Adipocyte (in vitro differentiated cells): ENCODE data around the gene LYST.
A peak's percentile ranks its signal among the peaks of the same experiment; 100 is the strongest.
"Not testable (repeated sequence)": the region's sequence is repeated elsewhere in the genome, so short reads cannot be mapped to it uniquely, and the experiment has no call there.

ENCODE experiments used
- DNase-seq: peaks from one replicate; pipeline ENCODE4 v3.0.0-alpha.2; 2015; ENCODE audit warnings: low read depth
- H3K27me3 ChIP-seq: replicated peaks from 2 replicates; pipeline ENCODE4 v1.7.0; 2013; ENCODE audit warnings: mild to moderate bottlenecking, low read length, moderate library complexity; ENCODE audit not compliant: control insufficient read depth, insufficient read depth
- H3K36me3 ChIP-seq: 2 replicates; pipeline ENCODE4 v1.7.0; 2013; ENCODE audit warnings: low read length, mild to moderate bottlenecking, moderate library complexity; ENCODE audit not compliant: control insufficient read depth, insufficient read depth, severe bottlenecking
- H3K4me1 ChIP-seq: 2 replicates; pipeline ENCODE4 v1.7.0; 2013; ENCODE audit warnings: mild to moderate bottlenecking, low read length, moderate library complexity; ENCODE audit not compliant: control insufficient read depth, insufficient read depth
- H3K4me3 ChIP-seq: 2 replicates; pipeline ENCODE4 v1.7.0; 2013; ENCODE audit warnings: mild to moderate bottlenecking, low read length, moderate library complexity
- H3K9ac ChIP-seq: 2 replicates; pipeline ENCODE4 v1.7.0; 2013; ENCODE audit warnings: mild to moderate bottlenecking, low read length, moderate library complexity
- H3K9me3 ChIP-seq: 2 replicates; pipeline ENCODE4 v1.7.0; 2013; ENCODE audit warnings: mild to moderate bottlenecking, low read length, moderate library complexity; ENCODE audit not compliant: control insufficient read depth

LYST gene, protein sequence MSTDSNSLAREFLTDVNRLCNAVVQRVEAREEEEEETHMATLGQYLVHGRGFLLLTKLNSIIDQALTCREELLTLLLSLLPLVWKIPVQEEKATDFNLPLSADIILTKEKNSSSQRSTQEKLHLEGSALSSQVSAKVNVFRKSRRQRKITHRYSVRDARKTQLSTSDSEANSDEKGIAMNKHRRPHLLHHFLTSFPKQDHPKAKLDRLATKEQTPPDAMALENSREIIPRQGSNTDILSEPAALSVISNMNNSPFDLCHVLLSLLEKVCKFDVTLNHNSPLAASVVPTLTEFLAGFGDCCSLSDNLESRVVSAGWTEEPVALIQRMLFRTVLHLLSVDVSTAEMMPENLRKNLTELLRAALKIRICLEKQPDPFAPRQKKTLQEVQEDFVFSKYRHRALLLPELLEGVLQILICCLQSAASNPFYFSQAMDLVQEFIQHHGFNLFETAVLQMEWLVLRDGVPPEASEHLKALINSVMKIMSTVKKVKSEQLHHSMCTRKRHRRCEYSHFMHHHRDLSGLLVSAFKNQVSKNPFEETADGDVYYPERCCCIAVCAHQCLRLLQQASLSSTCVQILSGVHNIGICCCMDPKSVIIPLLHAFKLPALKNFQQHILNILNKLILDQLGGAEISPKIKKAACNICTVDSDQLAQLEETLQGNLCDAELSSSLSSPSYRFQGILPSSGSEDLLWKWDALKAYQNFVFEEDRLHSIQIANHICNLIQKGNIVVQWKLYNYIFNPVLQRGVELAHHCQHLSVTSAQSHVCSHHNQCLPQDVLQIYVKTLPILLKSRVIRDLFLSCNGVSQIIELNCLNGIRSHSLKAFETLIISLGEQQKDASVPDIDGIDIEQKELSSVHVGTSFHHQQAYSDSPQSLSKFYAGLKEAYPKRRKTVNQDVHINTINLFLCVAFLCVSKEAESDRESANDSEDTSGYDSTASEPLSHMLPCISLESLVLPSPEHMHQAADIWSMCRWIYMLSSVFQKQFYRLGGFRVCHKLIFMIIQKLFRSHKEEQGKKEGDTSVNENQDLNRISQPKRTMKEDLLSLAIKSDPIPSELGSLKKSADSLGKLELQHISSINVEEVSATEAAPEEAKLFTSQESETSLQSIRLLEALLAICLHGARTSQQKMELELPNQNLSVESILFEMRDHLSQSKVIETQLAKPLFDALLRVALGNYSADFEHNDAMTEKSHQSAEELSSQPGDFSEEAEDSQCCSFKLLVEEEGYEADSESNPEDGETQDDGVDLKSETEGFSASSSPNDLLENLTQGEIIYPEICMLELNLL (N-terminal part only)

DNA sequence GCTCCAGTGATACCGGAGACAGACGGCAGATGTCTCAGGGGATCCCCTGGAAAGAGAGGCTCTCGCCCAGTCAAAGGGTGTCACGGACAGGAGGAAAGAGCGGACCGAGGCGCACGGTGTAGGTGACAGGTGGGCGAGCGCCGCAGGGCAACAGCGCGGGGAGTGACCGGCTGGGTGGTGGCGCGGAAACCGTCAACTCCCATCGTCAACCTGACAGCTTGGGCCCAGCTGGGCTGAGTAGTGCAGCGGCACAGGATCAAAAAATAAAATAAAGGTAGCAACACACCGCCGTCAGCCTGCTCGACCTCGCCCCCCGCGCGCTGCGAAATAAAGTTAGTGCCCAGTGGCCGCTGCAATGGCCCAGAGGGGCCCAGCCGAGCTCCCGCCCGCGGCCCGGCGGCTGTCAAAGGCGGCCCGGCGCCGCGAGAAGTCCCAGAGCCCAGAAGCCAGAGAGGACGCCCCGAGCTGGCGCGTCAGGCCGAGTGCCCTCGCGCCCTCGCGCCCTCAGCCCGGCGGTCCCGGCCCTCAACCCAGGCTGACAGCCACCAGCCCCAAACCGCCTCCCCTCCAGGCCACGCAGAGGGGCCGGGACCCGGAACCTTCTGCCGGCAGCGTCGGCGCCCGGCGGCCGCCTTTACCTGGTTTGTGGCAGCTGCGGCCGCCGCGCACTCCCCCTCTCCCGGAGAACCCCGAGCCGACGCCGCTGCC is at the start of gene LYST:
LYST (minus strand) TSS at position 702 of the 708 bp plus-strand sequence. CDS start 36,489 bp downstream, outside the sequence.
- peaks cover 26% of the 10 kb centered on the region for H3K4me1 ChIP-seq
- DNase-seq, result peak; percentile 71
- no peaks in the 10 kb centered on the region for H3K9me3 ChIP-seq
- H3K27me3 ChIP-seq, result no peaks in the 10 kb centered on the region
- H3K4me3 ChIP-seq, result peak within 1 kb of the TSS; percentile 93
- no peaks in the 10 kb centered on the region for H3K36me3 ChIP-seq
- peak within 1 kb of the TSS; percentile 94 for H3K9ac ChIP-seq

DNA sequence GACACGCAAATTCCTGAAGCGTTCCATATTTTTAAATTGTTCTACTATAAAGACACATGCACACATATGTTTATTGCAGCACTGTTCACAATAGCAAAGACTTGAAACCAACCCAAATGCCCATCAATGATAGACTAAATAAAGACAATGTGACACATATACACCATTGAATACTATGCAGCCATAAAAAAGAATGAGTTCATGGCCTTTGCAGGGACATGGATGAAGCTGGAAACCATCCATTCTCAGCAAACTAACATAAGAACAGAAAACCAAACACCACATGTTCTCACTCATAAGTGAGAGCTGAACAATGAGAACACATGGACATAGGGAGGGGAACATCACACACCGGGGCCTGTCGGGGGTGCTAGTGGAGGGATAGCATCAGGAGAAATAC is 48.8 kb upstream of the LYST start:
- not testable (repeated sequence) for H3K4me3 ChIP-seq, H3K27me3 ChIP-seq, DNase-seq, H3K9me3 ChIP-seq, H3K9ac ChIP-seq, H3K36me3 ChIP-seq
- peaks cover 58% of the 10 kb centered on the region for H3K4me1 ChIP-seq

DNA sequence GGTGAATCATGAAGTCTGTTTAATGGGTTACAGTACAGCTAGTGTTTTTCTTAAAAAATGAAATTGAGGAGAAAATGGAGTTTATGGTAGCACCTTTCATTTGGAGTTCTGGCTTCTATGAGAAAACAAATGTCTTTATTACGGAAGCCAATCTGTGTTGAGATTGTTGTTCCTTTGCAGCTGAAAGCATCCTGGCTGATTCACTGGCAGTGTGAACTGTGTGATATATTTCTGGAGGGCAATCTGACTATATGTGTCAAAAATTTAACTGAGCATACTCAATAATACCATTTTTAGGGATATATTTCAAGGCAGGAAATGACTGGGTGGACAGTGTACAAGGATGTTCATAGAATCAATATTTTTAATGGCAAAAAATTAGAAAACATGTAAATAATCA is 46.6 kb upstream of the LYST start:
- peaks cover 54% of the 10 kb centered on the region for H3K4me1 ChIP-seq
- peak; percentile 44 for DNase-seq

DNA sequence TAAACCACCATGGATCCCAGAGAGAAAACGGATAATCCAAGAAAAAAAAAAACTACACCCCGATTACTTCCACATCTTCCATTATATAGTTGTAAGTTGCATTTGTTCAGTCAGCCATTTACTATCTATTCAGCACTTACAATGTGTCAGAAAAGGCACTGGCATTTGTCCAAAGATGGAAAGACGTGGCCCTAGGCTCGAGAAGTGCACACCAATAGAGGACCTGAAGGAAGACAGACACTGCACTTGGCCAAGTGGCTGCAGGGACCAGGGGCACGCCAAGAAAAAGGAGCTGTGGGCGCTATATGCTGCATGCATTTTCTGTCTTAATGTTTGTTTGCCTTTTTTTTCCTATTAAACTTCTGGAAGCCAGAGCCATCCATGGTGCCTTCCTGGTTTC is 45.2 kb upstream of the LYST start:
- Histone ChIP-seq H3K4me3 (no peak overlapping the region), H3K4me1 (peaks cover 45% of the 10 kb centered on the region), H3K9ac (peak overlapping the region; percentile 17), H3K36me3 (no peaks in the 10 kb centered on the region), H3K9me3 (no peaks in the 10 kb centered on the region), H3K27me3 (no peaks in the 10 kb centered on the region)
- no peak for DNase-seq

More for the DNA sequence above, 46.6 kb upstream of the LYST start:
- no peaks in the 10 kb centered on the region for H3K27me3 ChIP-seq
- no peak overlapping the region for H3K4me3 ChIP-seq
- no peaks in the 10 kb centered on the region for H3K9me3 ChIP-seq
- H3K36me3 ChIP-seq, result no peaks in the 10 kb centered on the region
- no peak overlapping the region for H3K9ac ChIP-seq

DNA sequence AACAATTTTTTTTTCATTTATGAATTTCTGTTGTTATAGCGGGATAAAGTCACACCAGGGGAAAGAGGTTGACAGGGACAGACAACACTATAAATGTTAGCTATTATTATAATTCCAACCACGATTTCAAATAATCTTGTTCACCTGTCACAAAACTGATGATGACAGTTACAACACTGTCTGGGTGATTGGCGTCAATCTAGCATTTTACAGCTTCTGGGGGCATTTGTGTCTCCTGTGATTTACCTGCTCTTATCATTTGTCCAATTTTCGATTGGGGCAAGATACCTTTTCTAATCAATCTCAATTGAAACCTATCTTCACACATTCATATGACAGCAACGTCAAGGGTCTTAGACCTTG is 44.6 kb upstream of the LYST start:
- no peak for DNase-seq
- no peaks in the 10 kb centered on the region for H3K36me3 ChIP-seq
- H3K27me3 ChIP-seq, result no peaks in the 10 kb centered on the region
- H3K4me3 ChIP-seq, result no peak overlapping the region
- peaks cover 42% of the 10 kb centered on the region for H3K4me1 ChIP-seq
- no peaks in the 10 kb centered on the region for H3K9me3 ChIP-seq
- H3K9ac ChIP-seq, result no peak overlapping the region

DNA sequence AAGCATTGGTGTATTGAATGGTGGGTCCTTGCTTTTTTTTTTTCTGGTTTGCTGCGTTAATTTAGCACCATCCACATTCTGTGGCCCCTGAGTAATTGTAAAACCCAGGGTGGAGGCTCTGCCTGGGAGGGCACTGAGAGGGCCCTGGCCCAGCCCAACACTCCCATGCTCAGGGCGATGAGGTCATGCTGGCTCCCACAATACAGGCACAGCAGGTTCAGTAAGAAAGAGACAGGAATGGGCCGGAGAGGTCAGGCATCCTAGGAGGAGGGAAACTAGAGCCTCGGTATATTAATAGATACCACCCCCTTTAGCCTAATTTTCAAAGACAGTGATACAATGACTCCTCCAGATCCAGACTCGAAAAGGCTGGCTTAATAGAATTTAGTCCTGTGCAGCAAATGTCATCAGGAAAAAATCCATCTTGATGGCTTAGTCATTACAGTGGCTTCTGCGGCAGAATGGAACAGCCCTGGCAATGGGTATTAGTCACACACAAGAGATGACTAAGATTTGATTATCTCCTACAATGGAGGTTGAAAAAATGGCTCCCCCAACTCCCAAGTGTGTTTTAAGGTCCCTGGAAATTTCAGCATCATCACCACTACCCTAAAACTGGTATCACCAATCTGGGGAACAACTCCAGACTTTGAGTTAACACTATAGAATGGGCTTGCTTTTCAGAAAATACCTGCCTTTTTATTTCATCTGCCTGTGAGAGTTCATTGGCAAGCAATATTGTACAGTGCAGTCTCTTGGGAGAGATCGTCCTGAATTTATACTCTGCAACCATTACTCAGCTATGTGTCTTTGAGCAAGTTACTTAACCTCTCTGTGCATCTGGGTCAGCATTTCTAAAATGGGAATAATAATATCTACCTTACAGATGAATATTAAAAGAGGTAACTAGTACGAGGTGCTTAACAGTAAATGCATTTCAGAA is 43.9 kb upstream of the LYST start:
- H3K36me3 ChIP-seq, result no peaks in the 10 kb centered on the region
- peak; percentile 88 for DNase-seq
- H3K9ac ChIP-seq, result peak overlapping the region; percentile 64
- H3K27me3 ChIP-seq, result no peaks in the 10 kb centered on the region
- H3K4me3 ChIP-seq, result peak overlapping the region; percentile 14
- H3K4me1 ChIP-seq, result peaks cover 40% of the 10 kb centered on the region
- no peaks in the 10 kb centered on the region for H3K9me3 ChIP-seq

DNA sequence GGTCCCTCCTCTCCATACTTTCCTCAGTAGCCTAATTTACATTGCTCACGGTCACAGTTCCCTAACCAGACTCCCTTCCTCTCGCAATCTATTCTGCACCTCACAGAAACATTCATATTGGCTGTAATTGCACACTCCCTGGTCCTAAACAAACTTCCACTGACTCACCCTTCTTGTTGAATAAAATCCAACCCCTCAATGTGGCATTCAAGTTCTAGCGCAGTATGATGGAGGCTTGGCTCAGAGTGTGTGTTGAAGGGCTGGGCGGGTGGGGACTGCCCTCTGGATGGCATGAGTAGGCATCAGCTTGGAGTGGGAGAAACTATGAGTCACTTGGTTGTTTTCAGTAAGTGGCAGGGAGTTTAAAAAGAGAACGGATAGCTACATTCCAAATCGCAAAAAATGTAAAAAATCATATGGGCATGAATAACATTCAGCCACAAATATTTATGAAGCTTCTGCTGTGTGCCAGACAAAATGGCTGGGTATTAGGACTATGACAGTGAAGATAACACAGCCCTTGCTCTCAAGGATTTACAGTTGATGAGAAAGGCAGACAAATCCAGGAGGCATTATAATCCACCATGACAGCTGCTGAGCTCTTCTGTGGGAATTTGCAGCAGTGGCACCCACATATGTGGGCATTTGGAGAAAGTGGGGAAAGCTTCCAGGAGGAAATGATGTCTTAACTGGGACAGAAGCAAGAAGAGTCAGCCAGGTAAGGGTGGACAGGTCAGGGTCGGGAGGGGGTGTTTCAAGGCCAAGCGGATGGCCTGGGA is 42.2 kb upstream of the LYST start:
- Histone ChIP-seq H3K4me3 (no peak overlapping the region), H3K9me3 (no peaks in the 10 kb centered on the region), H3K9ac (peak overlapping the region; percentile 51), H3K4me1 (peaks cover 40% of the 10 kb centered on the region), H3K27me3 (no peaks in the 10 kb centered on the region), H3K36me3 (no peaks in the 10 kb centered on the region)
- DNase-seq, result peak; percentile 90

DNA sequence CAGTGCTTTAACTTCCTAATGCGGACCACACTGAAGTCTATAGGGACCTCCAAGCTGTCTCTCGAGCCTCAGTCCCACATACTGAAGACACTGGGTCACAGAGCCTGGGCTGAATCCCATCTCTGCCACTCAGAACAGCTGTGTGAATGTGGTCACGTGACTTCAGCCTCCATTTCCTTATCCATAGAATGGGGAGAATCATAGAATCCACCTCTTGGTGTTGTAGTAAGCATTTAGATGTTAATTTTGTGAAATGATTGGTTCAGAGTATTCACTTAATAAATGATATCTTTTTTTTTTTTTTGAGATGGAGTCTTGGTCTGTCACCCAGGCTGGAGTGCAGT is 41.2 kb upstream of the LYST start:
- no peak for DNase-seq
- H3K9me3 ChIP-seq, result no peaks in the 10 kb centered on the region
- no peak overlapping the region for H3K4me3 ChIP-seq
- no peaks in the 10 kb centered on the region for H3K27me3 ChIP-seq
- H3K36me3 ChIP-seq, result no peaks in the 10 kb centered on the region
- H3K4me1 ChIP-seq, result peaks cover 38% of the 10 kb centered on the region
- no peak overlapping the region for H3K9ac ChIP-seq

DNA sequence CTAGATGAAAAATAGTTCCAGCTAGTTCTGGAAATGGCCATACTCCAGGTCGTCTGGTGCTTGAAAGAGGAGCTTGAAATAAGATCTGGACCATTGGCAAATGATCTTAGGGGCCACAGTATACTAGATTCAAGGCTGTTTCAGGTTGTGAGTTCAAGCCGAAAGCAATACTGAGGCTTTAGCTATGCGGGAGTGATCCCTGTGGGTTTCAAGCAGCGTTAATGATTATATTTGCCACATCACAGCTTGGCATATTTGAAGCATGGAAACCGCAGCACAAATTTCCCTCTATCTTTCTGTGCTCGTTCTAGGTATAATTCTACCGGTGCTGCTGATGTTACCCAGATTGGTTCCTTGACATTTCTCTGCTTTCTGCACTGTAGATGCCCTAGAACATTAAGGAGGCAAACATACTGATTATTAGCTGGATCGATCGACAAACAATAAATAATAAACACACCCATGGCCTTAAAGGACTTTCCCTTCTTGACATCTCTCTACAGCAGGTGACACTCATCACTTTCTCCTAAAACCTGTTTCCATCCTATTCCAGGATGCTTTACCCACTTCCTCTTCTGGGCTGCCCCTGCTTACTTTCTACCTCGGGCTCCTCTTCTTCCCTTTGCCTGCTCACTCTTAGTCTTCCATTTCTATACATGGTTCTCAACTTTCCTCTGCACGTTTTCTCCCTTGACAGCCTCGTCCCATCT is 40.6 kb upstream of the LYST start:
- Histone ChIP-seq H3K27me3 (no peaks in the 10 kb centered on the region), H3K36me3 (no peaks in the 10 kb centered on the region), H3K4me1 (peaks cover 38% of the 10 kb centered on the region), H3K9ac (no peak overlapping the region), H3K4me3 (no peak overlapping the region), H3K9me3 (no peaks in the 10 kb centered on the region)
- DNase-seq, result no peak
